ENCODE results near the gene GPR4. TPM values are rescaled to one million over a fixed set of nuclear protein-coding genes. Genes with fewer than 3 reads are reported as not detected.
A peak's percentile ranks its signal among the peaks of the same experiment; 100 is the strongest.

GPR4 gene
- total RNA-seq, 4 donors from 2014 or later: 6.0 to 29.4 (median 12.0) TPM

GRCh38 chr19:45567609-45568008 is 34.4 kb downstream of the GPR4 start:
- ATAC-seq (ENCODE audit: low FRiP score): no peak
- TF ChIP-seq CTCF (IDR thresholded peaks at IDR 0.05): no peak
- no peak for DNase-seq (ENCODE audit: low spot score)

- ATAC-seq (ENCODE audit: low FRiP score) (no peak), DNase-seq (ENCODE audit: low spot score) (no peak)
- no peak for TF ChIP-seq CTCF (IDR thresholded peaks at IDR 0.05)
Measured at GRCh38 chr19:45564131-45564780, 37.8 kb downstream of the GPR4 start.

GRCh38 chr19:45560686-45561085 is 41.3 kb downstream of the GPR4 start:
- TF ChIP-seq CTCF (IDR thresholded peaks at IDR 0.05): no peak
- DNase-seq (ENCODE audit: low spot score): no peak
- no peak for ATAC-seq (ENCODE audit: low FRiP score)

GRCh38 chr19:45560038-45560437 is 42.0 kb downstream of the GPR4 start:
- ATAC-seq (ENCODE audit: low FRiP score) (no peak), DNase-seq (ENCODE audit: low spot score) (no peak)
- no peak for TF ChIP-seq CTCF (IDR thresholded peaks at IDR 0.05)

- no peak for DNase-seq (ENCODE audit: low spot score)
- TF ChIP-seq CTCF (IDR thresholded peaks at IDR 0.05): no peak
- ATAC-seq (ENCODE audit: low FRiP score): peak; percentile 37
Measured at GRCh38 chr19:45558399-45558878, 43.6 kb downstream of the GPR4 start.

GRCh38 chr19:45556835-45557234 is 45.2 kb downstream of the GPR4 start:
- no peak for ATAC-seq (ENCODE audit: low FRiP score)

More at GRCh38 chr19:45556835-45557234, 45.2 kb downstream of the GPR4 start:
- DNase-seq (ENCODE audit: low spot score): no peak
- no peak for TF ChIP-seq CTCF (IDR thresholded peaks at IDR 0.05)

Measured in omental fat pad (tissue), 4 donors.